ENCODE measurements around the gene SMAD1. TPM values are rescaled to one million over a fixed set of nuclear protein-coding genes. Genes with fewer than 3 reads are reported as not detected.

The SMAD1 gene
- polyA plus RNA-seq, 1 of the 3 experiments (the other 2 are of a cell fraction) = 46.0 TPM

GRCh38 chr4:145513020-145513621, 31.5 kb downstream of the SMAD1 start:
- H4K20me1 ChIP-seq (ENCODE audit: insufficient read depth) = no peaks in the 10 kb centered on the region
- H3F3A ChIP-seq (replicated peaks; ENCODE audit: insufficient read depth) = peaks cover 5% of the 10 kb centered on the region
- POLR2A ChIA-PET = no interaction called here
- peaks cover 51% of the 10 kb centered on the region for H3K79me2 ChIP-seq (ENCODE audit: insufficient read depth)
- no peak for DNase-seq
- H3K4me1 ChIP-seq (ENCODE audit: control insufficient read depth in 1 of 2, insufficient read depth in 2 of 2, low read depth in 1 of 2, low read length in 1 of 2) = no peaks in the 10 kb centered on the region
- WGBS (ENCODE audit: low lambda C conversion rate) = 96% methylated on average over 4 of the region's 4 CpGs
- H3K27ac ChIP-seq (ENCODE audit: low read depth in 2 of 2, low read length in 1 of 2) = no peak overlapping the region
- H3K9me2 ChIP-seq = no peaks in the 10 kb centered on the region
- TF ChIP-seq, protein P1, sequence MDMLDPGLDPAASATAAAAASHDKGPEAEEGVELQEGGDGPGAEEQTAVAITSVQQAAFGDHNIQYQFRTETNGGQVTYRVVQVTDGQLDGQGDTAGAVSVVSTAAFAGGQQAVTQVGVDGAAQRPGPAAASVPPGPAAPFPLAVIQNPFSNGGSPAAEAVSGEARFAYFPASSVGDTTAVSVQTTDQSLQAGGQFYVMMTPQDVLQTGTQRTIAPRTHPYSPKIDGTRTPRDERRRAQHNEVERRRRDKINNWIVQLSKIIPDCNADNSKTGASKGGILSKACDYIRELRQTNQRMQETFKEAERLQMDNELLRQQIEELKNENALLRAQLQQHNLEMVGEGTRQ (IDR thresholded peaks at IDR 0.05; ENCODE audit: borderline replicate concordance, low read depth, low read length) = no peak
- TF ChIP-seq YY1 (IDR thresholded peaks at IDR 0.05; ENCODE audit: low read depth) = no peak
- no peak for TF ChIP-seq IRF3 (IDR thresholded peaks at IDR 0.05; ENCODE audit: low read depth, low read length)
- TF ChIP-seq EP300 (IDR thresholded peaks at IDR 0.05; ENCODE audit: borderline replicate concordance in 1 of 2, low read depth in 1 of 2, low read length in 1 of 2) = no peak
- TF ChIP-seq RAD21 (IDR thresholded peaks at IDR 0.05; ENCODE audit: low read length) = no peak
- TF ChIP-seq ZBTB33 (IDR thresholded peaks at IDR 0.05; ENCODE audit: borderline replicate concordance, low read depth) = no peak
- H2AFZ ChIP-seq (ENCODE audit: low read depth) = no peak overlapping the region
- CTCF ChIA-PET = no interaction called here
- H3K27me3 ChIP-seq (ENCODE audit: insufficient read depth) = no peaks in the 10 kb centered on the region
- no peak overlapping the region for H3K4me3 ChIP-seq (ENCODE audit: low read depth in 2 of 2, low read length in 1 of 2)
- peaks cover 27 to 28% of the 10 kb centered on the region in 2 experiments for H3K36me3 ChIP-seq (replicated peaks in 1 of 2; ENCODE audit: control insufficient read depth in 1 of 2, insufficient read depth in 2 of 2, low read length in 1 of 2)
- H3K4me2 ChIP-seq = no peak overlapping the region
- peaks cover 22% of the 10 kb centered on the region for H3K9me3 ChIP-seq
- H3K9ac ChIP-seq = no peak overlapping the region

DNA sequence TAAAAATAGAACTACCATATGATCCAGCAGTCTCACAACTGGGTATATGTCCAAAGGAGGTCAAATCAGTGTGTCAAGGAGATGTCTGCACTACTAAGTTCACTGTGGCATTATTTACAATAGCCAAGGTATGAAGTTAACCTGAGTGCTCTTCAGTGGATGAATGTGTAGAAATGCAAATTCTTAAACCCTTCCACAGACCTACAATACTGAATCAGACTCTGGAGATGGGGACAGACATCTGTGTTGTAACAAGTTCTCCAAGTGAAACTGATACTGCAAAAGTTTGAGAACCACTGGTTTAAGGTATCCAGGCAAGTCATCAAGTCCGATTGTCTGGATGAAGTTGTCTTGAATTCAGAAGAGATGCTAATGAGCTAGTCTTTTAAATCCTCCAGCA, 38.5 kb downstream of the SMAD1 start:
- Histone ChIP-seq H3K9me2 (no peaks in the 10 kb centered on the region), H2AFZ (ENCODE audit: low read depth) (no peak overlapping the region), H3K27me3 (ENCODE audit: insufficient read depth) (no peaks in the 10 kb centered on the region), H3K4me3 (ENCODE audit: low read depth in 2 of 2, low read length in 1 of 2) (no peak overlapping the region), H3K79me2 (ENCODE audit: insufficient read depth) (peaks cover 28% of the 10 kb centered on the region), H3K9me3 (no peaks in the 10 kb centered on the region), H3K4me1 (ENCODE audit: control insufficient read depth in 1 of 2, insufficient read depth in 2 of 2, low read depth in 1 of 2, low read length in 1 of 2) (peaks cover 0 to 13% of the 10 kb centered on the region in 2 experiments; a peak in 3 of 4 replicates), H4K20me1 (ENCODE audit: insufficient read depth) (no peaks in the 10 kb centered on the region), H3K27ac (ENCODE audit: low read depth in 2 of 2, low read length in 1 of 2) (no peak overlapping the region), H3K9ac (no peak overlapping the region), H3F3A (replicated peaks; ENCODE audit: insufficient read depth) (no peaks in the 10 kb centered on the region), H3K4me2 (no peak overlapping the region), H3K36me3 (replicated peaks in 1 of 2; ENCODE audit: control insufficient read depth in 1 of 2, insufficient read depth in 2 of 2, low read length in 1 of 2) (peaks cover 14 to 18% of the 10 kb centered on the region in 2 experiments)
- WGBS (ENCODE audit: low lambda C conversion rate) = 92% methylated on average over 1 of the region's 1 CpG
- ChIA-PET POLR2A (no interaction called here), CTCF (no interaction called here)
- no peak for DNase-seq
- no peak for TF ChIP-seq TAF1 (IDR thresholded peaks at IDR 0.05; ENCODE audit: borderline replicate concordance, low read depth, low read length)
- TF ChIP-seq ZBTB33 (IDR thresholded peaks at IDR 0.05; ENCODE audit: borderline replicate concordance, low read depth) = no peak

Measured in SK-N-SH (cell line).